ENCODE measurements around the gene CLASRP.

GRCh38 chr19:44990966-44991365 lies 47.9 kb upstream of the CLASRP start:
- TF ChIP-seq CTCF (IDR thresholded peaks at IDR 0.05) = no peak
- TF ChIP-seq ZFX (IDR thresholded peaks at IDR 0.05; ENCODE audit: borderline replicate concordance) = no peak
